KBM-7 (cell line): ENCODE measurements around the gene RPS3.
A peak's percentile ranks its signal among the peaks of the same experiment; 100 is the strongest.
"Not testable (repeated sequence)": the region's sequence is repeated elsewhere in the genome, so short reads cannot be mapped to it uniquely, and the experiment has no call there.

Source experiments
- DNase-seq: peaks from one replicate; pipeline ENCODE4 v3.0.0-alpha.2; 2015
- in situ Hi-C: fragments of 300-500 bp; cut with MboI; formaldehyde crosslinking; loops from 2 replicates; pipeline ENCODE4 v1.14.3; 2020; ENCODE audit warnings: low sequenced_read_pairs, low pct_unique_long_range_greater_than_20kb, mixed read lengths

RPS3 gene

DNA sequence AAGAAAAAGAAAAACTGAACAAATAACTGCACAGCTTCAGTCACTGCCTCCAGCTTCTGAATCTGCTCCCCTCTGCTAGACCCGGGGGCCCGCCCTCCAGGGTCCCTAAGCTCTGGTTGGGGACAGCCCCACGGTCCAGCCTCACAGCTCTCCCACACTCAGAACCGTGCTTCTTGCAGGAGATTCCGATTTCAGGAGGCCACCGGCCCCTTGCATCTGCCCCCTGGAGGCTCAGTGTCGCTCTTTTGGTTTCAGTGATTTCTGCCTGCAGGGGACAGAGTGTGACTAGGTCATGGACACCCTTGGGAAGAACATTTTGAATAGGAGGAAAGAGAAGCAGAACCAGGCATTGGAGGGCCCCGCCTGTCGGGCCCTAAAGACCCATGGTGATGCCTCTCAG lies 23.1 kb upstream of the RPS3 start:
- DNase-seq: no peak
- in situ Hi-C loops: no loop called here

DNA sequence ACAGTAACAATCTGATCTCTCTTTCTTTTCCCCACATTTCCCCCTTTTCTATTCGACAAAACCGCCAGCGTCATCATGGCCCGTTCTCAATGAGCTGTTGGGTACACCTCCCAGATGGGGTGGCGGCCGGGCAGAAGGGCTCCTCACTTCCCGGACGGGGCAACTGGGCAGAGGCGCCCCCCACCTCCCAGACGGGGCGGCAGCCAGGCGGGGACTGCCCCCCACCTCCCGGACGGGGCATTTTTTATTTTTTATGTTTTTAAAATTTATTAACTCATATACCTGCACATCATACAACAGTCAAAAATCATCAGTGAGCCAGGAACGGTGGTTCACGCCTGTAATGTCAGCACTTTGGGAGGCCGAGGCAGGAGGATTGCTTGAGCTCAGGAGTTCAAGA lies 20.5 kb upstream of the RPS3 start:
- DNase-seq, in situ Hi-C loops: not testable (repeated sequence)

DNA sequence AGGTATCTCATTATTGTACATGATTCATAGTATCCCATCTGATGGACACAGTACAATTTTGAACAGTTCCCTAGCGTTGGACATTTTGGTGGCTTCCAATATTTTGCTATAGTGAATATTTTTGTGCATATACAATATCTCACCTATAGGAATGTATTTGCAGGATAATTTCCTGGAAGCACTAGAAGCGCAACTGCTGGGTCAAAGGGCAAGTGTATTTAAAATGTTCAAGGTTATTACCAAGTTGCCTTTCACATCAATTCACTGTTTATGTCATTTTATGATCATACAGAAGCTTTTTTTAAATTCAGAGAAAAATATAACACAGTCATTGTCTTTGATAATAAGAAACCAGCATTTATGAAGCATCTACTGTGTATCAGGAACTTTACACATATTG lies 19.1 kb upstream of the RPS3 start:
- DNase-seq: no peak
- in situ Hi-C loops: loop anchor here (10.0 kb wide), 1 partner anchor 45 kb away; no protein-coding TSS in a partner anchor

DNA sequence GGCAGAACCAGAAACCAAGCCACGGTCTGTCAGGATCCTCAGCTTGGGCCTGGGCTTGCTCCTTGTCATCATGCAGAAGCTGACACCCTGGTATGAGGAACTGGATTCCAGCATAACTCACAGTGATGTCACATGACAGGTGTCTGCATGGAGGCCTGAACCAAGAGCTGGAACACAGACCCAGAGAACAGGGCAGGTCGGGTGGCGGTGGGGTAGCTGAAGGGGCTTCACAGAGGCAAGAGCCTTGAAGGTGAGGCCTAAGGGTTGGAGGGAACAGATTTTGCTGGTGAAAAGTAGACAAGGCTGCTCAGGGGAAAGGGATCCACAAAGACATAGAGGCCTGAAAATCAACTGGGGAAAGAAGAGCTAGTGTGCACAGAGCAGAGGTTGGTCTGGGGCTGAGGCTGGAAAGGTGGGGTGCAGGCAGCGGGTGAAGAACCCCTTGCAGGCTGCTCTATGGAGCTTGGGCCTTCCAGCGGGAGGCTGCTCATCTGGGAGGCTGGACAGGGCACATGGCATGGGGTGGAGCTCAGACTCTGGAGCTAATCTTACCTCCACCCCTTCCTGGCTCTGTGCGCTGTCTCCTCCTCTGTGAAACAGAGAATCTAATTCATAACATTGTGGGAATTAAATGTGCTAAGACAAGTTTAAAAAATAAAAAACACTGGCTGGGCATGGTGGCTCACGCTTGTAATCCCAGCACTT lies 18.4 kb upstream of the RPS3 start:
- in situ Hi-C loops: loop anchor here (10.0 kb wide), 1 partner anchor 46 kb away; no protein-coding TSS in a partner anchor
- peak; percentile 44 for DNase-seq

DNA sequence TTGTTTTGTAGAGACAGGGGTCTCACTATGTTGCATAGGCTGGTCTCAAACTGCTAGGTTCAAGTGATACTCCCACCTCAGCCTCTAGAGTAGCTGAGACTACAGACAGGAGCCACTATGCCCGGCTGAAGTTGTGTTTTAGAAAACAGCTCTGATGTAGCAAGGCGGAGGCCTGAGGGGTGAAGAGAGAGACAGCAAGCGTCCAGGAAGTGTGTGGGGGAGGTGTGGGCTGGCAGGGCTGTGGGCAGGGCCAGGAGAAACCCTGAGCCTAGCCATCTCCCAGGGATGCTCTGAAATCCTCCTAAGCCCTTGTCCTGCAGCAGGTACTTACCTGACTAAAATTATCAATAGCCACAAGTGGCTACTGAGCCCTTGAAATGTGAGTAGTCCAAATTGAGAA lies 16.1 kb upstream of the RPS3 start:
- in situ Hi-C loops: loop anchor here (10.0 kb wide), 1 partner anchor 48 kb away; no protein-coding TSS in a partner anchor
- DNase-seq: peak; percentile 73

DNA sequence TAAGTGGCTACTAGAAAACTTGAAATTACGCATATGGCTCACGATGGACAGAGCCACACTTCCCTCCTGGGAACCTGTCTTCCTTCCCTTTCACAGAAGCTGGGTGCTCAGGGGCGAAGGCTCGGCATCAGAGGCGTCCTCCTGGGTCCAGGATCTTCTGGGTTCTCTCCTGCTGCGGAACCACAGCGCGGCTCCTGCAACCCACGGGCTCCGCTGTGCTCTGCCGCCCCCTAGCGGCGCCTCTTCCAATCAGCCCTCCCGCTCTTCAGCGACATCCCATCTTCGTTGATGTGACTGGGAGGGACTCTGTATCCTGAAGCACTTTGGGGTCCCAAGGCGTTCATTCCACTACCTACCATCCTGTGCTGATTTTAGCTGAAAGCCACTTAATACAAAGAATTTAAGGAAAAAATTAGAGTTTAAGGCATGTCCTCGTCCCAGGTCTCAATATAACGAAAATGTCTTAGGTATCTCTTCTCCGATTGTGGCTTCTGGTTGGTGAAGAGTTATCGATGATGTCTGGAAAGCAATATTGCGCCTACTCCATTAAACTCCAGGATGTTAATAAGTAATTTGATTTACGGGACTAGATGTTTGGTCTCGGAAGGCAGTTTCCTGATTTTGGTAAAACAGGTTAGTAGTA lies 14.8 kb upstream of the RPS3 start:
- in situ Hi-C loops: loop anchor here (10.0 kb wide), 1 partner anchor 50 kb away; no protein-coding TSS in a partner anchor
- DNase-seq: peak; percentile 81

DNA sequence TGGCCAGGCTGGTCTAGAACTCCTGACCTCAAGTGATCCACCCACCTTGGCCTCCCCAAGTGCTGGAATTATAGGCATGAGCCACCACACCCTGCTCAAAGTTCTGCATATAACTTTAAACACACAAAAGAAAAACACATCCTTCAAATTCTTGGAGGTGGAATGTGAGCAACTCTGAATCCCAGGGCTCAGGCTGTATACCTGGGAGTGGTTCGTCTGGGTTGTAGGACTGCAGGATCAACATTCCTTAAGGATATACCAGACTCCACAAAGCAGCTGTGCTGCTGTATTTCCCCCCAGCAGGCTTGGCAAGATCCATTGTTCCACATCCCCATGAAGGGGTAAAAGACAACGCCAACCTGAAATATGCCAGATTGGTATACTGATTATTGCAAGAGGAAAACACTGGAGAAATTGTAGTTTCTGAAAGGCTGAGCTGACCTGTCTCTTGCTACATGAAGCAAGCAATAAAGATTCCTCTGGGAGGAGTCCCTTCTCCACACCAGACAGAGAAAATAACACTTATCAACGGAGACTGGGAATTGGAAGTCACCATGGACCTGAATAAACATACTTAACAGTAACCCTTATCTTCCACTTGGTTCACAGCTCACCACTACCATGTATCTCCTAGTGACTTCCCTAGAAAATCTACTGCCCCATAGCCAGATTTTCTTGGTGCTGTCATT lies 12.2 kb upstream of the RPS3 start:
- in situ Hi-C loops: loop anchor here (10.0 kb wide), 1 partner anchor 52 kb away; no protein-coding TSS in a partner anchor
- no peak for DNase-seq

DNA sequence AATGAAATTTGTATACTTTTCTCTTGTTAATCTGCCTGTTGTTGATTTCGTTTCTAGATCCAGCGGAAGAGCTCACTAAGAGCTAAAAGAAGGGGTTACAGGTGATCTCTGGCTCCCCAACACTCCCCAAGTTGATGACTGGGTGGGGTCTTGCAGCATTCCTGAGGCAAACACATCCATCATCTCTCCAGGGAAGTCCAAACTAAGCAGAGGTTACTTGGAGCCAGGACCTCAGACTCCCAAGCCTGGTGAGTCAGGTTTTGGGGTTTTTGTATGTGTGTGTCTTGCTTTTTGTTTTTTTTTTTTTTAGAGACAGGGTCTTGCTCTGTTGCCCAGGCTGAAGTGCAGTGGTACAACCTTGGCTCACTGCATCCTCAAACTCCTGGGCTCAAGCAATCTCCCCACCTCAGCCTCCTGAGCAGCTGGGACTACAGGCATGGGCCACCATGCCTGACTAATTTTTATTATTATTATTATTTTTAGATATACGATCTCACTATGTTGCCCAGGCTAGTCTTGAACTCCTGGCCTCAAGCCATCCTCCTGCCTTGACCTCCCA lies 11.5 kb upstream of the RPS3 start:
- no peak for DNase-seq
- in situ Hi-C loops: loop anchor here (10.0 kb wide), 1 partner anchor 53 kb away; no protein-coding TSS in a partner anchor

DNA sequence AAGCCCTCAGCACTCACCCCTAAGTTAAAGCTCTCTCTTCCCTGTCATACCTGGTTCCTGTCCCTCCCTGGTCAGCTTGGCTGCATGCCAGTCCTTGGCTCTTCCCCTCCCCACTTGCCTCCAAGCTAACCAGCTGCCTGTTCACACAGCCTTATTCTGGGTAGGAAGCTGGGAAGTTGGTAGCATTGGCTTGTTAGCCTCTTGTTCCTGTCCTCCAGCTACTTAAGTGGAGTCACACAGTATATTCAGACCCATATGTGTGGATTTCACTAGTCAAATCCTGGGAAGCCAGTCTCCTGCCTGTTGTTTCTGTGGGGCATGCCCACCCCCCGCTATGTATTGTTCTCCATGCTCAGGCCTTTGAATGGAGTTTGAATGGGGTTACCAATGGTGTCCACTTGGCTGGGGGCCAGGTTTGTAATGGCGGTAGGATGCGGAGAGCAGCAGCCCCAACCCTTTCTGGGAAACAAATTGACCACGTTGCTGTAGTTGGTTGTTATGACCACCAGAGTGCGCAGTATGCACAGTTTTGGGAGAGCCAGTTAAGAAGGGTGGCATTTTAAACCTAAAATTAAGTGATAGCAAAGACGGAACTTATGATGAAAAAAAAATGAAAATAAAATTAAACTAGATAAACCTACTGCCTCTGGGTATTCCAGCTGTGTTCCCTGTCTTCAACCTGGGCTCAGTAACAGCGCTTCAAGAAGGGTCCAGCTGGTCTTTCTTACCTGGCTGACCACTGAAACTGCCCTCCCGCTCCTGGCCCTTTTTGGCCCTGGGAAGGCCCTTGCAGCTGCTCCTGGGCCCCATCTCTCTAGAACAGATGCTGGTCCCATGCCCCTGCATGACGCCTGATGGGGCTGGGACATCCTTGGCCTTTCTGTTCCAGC lies 10.7 kb upstream of the RPS3 start:
- in situ Hi-C loops: loop anchor here (10.0 kb wide), 1 partner anchor 54 kb away; no protein-coding TSS in a partner anchor
- peak; percentile 92 for DNase-seq

DNA sequence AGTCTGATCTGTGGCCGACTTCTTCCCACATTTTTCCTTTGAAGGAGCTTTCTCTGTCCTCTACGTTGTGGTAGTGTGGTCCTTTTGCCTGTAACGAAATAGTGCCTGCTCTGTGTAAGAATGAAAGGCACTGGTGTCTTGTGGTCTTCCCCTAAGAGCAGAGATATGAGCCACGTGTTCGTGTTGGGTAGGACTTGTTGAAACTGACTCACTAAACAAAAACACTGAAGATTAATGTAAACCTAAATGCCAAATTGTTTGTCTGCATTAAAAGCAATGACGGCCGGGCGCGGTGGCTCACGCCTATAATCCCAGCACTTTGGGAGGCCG lies 10.1 kb upstream of the RPS3 start:
- in situ Hi-C loops: loop anchor here (10.0 kb wide), 1 partner anchor 54 kb away; no protein-coding TSS in a partner anchor
- DNase-seq: no peak

DNA sequence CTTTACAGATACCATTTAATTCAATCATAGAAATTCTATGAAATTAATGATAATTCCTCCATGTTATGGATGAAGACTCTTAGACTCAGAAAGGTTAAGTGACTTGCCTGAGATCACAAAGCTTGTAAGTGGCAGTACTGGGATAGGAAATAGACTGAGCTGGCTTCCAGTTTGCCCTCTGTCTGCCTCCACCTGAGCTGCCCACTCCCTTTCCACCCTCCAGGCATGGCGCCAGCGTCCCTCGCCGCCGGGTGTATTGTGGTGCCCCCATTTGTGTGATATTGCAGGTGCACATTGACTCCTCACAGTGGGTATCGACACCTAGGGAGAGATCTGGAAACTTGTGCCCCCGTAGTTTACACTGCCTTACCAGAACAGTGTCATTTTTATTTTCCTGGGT lies 9.4 kb upstream of the RPS3 start:
- no peak for DNase-seq
- in situ Hi-C loops: loop anchor here (10.0 kb wide), 2 partner anchors 55 to 115 kb away; no protein-coding TSS in a partner anchor

DNA sequence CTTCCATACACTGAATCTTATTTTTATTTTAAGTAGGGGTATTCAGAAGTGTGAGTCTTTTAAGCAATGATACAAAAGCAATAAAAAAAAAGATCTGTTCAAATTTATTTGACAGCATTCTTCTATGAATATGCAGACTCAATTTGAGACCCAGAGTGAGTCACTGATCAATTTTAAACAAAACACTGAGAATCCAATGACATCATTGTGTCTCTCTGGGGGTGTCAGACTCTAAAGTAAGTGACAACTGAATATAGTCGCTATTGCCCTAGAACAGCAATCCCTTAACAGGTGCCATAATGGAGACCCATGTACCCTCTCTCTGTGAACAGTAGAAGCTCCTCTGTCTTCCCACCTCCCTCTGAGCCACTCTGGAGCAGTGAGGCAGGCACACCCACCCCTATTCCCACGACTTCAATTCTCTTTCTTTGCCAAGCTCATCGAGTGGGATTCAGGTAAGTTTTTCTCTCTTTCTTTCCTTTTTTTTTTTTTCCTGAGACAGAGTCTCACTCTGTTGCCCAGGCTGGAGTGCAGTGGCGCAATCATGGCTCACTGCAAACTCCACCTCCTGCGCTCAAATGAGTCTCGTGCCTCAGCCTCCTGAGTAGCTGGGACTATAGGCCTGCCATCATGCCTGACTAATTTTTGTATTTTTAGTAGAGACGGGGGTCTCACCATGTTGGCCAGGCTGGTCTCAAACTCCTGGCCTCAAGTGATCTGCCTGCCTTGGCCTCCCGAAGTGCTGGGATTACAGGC lies 5.1 kb upstream of the RPS3 start:
- no peak for DNase-seq
- in situ Hi-C loops: loop anchor here (10.0 kb wide), 1 partner anchor 119 kb away; no protein-coding TSS in a partner anchor

DNA sequence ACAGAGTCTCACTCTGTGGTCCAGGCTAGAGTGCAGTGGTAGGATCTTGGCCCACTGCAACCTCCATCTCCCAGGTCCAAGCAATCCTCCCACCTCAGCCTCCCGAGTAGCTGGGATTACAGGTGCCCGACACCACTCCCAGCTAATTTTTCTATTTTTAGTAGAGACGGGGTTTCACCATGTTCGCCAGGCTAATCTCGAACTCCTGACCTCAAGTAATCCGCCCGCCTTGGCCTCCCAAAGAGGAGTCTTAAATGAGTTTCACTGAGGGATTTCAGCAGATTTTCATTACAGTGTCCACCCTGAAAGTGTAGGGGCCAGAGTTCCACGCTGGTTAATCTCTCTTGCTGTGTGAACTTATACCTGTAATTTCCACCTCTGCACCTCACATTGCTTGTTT lies 412 bp upstream of the RPS3 start:
- no peak for DNase-seq
- in situ Hi-C loops: loop anchor here (10.0 kb wide), 1 partner anchor 124 kb away; no protein-coding TSS in a partner anchor

DNA sequence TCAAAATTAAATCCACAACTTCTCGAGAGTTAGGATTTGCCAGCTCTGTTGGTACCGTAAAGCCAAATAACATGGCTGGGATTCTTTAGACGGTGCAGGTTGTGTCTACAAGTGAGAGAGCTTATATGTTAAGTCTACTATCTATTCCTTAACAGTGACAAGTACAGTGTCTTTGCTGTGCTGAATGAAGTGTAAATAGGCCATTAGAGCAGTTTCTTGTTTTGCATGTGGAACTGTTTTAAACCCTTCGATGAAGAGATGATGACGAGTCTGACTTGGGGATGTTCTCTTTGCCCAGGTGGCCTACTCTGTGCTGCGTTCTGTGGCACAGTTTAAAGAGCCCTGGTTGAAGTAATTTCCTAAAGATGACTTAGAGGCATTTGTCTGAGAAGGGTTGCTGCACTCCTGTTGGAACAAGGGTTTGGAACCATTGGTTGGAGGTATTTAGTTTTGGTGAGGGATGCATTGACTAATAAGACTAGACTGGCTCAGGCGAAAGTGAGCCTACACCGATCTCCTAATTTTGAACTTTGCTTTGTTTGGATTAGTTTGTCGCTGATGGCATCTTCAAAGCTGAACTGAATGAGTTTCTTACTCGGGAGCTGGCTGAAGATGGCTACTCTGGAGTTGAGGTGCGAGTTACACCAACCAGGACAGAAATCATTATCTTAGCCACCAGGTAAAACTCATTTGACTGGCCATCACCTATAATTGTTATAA lies 988 bp downstream of the RPS3 start:
- in situ Hi-C loops: no loop called here
- peak; percentile 55 for DNase-seq

DNA sequence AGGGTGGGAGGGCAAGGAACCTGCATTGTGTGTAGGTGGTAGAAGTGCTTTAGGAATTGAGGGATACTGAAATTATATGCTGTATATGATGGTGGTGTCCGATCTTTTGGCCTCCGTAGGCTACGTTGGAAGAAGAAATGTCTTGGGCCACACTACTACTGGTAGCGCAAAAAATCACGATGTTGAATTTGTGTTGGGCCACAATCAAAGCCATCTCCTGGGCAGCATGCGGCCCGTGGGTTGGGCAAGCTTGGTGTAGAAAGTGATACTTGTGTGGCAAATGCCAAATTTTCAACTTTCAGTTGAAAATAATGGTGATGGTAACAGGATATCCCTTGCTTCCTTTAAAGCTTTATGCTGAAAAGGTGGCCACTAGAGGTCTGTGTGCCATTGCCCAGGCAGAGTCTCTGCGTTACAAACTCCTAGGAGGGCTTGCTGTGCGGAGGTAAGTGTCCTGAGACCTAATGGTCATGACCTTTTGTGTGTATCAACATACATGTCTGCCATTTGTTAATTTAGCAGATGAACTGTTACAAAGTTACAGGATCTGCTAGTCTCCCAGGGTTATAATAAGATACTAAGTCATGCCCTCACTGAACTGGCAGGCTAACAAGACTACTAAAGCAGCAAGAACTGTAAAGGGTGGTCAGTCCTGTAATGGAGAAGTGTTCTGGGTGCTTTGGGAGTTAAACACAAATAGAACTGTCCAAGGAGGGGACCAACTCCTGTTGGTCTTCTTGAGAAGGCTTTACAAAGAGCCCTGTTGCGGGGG lies 2.9 kb downstream of the RPS3 start:
- in situ Hi-C loops: no loop called here
- no peak for DNase-seq

DNA sequence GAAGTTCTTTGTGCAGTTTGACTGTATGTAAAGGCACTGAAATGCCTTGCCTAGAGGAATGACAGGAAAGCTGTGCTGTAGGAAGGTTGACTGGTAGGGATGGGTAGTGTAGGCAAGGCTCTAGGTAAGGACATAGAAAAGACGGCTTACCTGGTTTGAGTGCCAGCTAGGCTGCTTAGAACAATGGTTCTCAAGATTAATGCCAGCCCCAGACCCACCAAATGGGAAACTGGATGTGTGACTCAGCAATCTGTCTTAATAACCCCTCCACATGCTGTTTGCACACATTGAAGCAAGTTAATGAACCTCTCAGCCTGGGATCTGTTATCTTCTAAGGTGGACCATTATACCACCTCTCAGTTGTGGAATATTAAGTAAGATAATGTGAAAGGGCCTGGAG lies 3.7 kb downstream of the RPS3 start:
- in situ Hi-C loops: no loop called here
- DNase-seq: no peak
